22Rv1 (cell line): ENCODE results near the gene PIGM.
A peak's percentile ranks its signal among the peaks of the same experiment; 100 is the strongest.

Experiments
- H3K27ac ChIP-seq: fragments of 450-650 bp; 2 replicates; pipeline ENCODE4 v1.5.1; 2017
- CTCF ChIP-seq: fragments of 450-650 bp; IDR thresholded peaks from 2 replicates; pipeline ENCODE4 v1.5.1; 2017; ENCODE audit warnings: mild to moderate bottlenecking
- ZFX ChIP-seq: fragments of 450-650 bp; IDR thresholded peaks from 2 replicates; pipeline ENCODE4 v1.6.1; 2017; ENCODE audit warnings: antibody characterized with exemption, borderline replicate concordance

The PIGM gene

DNA sequence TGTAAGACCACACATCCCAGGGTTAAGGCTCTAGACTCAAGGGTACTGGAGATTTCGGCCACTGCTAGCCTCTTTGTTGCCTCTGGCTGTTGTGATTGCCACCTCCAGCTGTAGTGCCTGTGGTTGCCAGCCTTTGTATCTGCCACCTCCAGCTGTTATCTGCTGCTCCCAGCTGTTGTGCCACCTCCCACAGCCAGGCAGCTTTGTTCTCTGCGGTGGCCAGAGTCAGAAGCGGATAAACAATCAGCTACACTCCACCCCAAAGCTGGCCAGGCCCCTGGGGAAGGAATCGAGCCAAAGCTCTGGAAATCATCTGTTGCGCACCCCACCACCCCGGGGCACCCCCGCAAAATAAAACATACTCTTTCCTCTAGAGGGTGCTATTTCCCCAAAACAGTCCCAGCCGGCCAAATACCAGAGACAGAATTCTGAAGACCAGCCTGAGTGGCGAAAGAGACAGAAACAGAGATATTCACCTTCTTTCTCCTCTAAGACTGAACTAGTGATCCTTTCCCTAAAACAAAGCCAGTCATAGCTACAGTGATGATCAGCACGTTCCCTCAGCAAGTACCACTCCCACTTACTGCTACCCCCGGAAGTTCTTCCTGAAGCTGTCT, 14.8 kb upstream of the PIGM start:
- TF ChIP-seq CTCF, result peak; percentile 77
- no peak for TF ChIP-seq ZFX

DNA sequence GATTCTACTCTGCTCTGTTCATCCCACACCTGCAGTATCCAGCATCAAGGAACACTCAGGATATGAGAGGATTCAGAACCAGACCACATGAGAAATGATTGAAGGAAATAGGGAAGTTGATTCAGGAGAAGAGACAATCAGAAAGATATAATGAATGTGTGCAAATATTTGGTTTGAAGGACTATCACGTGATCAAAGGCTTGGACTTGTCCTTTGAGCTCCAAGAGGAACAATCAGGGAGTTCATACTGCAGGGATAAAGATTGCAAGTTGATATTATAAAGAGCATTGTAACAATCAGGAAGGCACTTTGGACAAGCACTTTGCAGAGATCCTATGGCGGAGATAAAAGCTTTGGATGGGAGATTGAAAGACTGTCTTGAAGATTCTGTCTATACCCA, 13.9 kb upstream of the PIGM start:
- no peak overlapping the region for H3K27ac ChIP-seq
- no peak for TF ChIP-seq ZFX
- no peak for TF ChIP-seq CTCF

More for the DNA sequence above, 14.8 kb upstream of the PIGM start:
- no peak overlapping the region for H3K27ac ChIP-seq

GRCh38 chr1:160043543-160043942, 11.8 kb upstream of the PIGM start:
- no peak overlapping the region for H3K27ac ChIP-seq
- no peak for TF ChIP-seq CTCF
- no peak for TF ChIP-seq ZFX

GRCh38 chr1:160040476-160040875, 8.7 kb upstream of the PIGM start:
- no peak overlapping the region for H3K27ac ChIP-seq
- TF ChIP-seq ZFX (no peak), CTCF (no peak)

- peak overlapping the region; percentile 83 for H3K27ac ChIP-seq
- TF ChIP-seq ZFX, result no peak
- no peak for TF ChIP-seq CTCF
Measured at GRCh38 chr1:160032165-160032820, 503 bp upstream of the PIGM start.

DNA sequence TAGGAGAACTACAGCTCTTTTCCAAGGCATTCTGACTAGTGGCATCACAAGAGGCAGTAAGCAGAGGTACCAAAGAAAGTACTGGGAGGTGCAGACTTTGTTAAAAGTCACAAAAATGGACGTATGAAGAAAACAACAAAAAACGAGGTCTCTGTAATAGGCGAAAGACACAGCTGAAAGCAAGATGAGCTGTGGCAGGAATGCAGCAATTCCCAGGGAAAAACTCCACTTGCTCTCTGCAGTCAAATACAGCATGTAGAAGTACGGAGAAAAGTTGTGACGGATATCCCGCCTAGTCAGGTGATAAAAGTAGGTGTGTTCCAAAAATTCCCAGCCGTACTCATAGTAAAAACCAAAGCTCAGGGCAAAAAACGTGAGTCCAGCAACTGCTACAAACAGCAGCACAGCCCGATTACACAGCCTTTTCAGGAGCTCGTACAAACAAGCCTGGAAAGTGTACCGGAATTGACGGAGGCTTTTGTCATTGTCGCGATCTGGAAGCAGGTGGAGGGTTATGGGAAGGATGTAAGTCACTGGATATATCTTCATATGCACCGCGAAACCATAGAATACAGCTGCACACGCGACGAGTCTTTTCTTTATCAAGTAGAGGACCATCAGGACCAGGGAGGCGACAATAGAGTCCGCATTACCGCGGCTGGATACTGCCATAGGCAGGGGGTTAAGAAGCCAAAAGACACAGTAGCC, 979 bp downstream of the PIGM start:
- peak overlapping the region; percentile 83 for H3K27ac ChIP-seq

More for the DNA sequence above, 979 bp downstream of the PIGM start:
- TF ChIP-seq CTCF (no peak), ZFX (no peak)
